GM06990 (cell line): ENCODE measurements around the gene RCL1.

Experiments
- DNase-seq: peaks from one replicate; pipeline ENCODE4 v3.0.0-alpha.2; 2011; ENCODE audit not compliant: insufficient read length; ENCODE audit errors: extremely low read depth
- H3K27me3 ChIP-seq: replicated peaks from 2 replicates; pipeline ENCODE4 v1.6.0; 2011; ENCODE audit warnings: low read length; ENCODE audit not compliant: control insufficient read depth, insufficient read depth
- H3K36me3 ChIP-seq: 2 replicates; pipeline ENCODE4 v1.5.1; 2011; ENCODE audit warnings: low read length; ENCODE audit not compliant: control insufficient read depth, insufficient read depth
- H3K4me3 ChIP-seq: replicated peaks from 2 replicates; pipeline ENCODE4 v1.5.1; 2011; ENCODE audit warnings: low read depth, mild to moderate bottlenecking, control low read depth, low read length
- TF ChIP-seq, protein P1 (sequence below): IDR thresholded peaks from 2 replicates; pipeline ENCODE4 v1.5.1; 2011; ENCODE audit warnings: low read length, control low read depth, mild to moderate bottlenecking, inconsistent platforms; ENCODE audit not compliant: insufficient read depth, poor library complexity, severe bottlenecking

The RCL1 gene

DNA sequence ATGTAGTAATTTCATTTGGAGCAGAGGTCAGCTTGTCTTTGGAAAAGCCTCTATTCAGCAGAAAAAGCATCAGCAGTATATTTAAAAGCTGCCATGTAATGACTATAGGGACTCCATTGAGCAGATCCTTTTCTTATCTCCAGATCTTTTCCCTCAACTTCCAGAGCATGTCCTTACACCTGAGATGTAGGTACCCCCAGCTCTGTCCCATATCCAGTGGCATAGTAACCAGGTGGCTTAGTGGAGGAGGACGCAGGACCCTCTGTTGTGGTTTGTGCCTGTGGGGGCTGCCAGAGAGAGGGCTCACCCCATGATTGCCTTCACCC is 61.5 kb downstream of the RCL1 start:
- Histone ChIP-seq H3K36me3 (peaks cover 8% of the 10 kb centered on the region), H3K27me3 (no peaks in the 10 kb centered on the region), H3K4me3 (no peak overlapping the region)
- DNase-seq: no peak
- TF ChIP-seq, protein P1, sequence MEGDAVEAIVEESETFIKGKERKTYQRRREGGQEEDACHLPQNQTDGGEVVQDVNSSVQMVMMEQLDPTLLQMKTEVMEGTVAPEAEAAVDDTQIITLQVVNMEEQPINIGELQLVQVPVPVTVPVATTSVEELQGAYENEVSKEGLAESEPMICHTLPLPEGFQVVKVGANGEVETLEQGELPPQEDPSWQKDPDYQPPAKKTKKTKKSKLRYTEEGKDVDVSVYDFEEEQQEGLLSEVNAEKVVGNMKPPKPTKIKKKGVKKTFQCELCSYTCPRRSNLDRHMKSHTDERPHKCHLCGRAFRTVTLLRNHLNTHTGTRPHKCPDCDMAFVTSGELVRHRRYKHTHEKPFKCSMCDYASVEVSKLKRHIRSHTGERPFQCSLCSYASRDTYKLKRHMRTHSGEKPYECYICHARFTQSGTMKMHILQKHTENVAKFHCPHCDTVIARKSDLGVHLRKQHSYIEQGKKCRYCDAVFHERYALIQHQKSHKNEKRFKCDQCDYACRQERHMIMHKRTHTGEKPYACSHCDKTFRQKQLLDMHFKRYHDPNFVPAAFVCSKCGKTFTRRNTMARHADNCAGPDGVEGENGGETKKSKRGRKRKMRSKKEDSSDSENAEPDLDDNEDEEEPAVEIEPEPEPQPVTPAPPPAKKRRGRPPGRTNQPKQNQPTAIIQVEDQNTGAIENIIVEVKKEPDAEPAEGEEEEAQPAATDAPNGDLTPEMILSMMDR: no peak

DNA sequence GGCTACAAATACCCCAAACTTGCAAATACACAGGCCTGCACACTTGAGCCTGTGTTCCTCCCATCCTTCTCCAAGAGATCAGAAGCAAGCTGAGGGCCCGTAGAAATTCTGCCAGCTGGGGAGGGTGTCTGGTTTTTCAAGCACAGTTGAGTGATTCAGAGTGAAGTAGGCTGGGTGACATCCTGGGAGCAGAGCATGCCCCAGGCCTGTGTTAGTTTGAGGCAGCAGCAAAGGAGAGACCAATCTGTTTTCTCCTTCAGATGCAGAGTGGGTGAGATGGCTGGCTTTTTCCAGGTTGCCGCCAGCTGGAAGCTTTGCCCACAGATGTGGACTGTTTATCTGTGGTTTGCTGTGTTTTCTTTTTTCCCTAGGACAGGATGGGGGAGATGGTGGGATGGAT is 63.1 kb downstream of the RCL1 start:
- TF ChIP-seq, protein P1: no peak
- Histone ChIP-seq H3K27me3 (no peaks in the 10 kb centered on the region), H3K4me3 (no peak overlapping the region), H3K36me3 (peaks cover 10% of the 10 kb centered on the region)
- DNase-seq: no peak

DNA sequence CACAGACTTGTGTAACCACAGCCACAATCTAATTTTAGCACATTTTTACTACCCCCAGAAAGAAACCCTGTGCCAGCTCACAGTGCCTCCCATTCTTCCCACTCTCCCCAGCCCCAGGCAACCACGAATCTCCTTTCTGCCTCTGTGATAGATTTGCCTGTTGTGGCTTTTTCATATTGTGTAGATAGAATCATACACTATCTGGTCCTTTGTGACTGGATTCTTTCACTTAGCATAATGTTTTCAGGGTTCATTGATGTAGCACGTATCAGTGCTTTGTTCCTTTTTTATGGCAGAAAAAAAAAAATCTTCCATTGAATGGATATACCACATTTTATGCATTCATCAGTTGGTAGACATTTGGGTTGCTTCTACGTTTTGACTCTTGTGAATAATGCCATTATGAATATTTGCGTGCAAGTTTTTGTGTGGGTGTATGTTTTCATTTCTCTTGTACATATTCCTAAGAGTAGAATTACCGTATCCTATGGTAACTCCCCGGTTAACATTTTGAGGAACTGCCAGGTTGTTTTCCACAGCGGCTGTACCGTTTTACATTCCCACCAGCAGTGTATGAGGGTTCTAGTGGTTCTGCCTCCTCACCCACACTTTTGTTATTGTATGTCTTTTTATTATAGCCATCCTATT is 64.5 kb downstream of the RCL1 start:
- no peak for DNase-seq
- peaks cover 10% of the 10 kb centered on the region for H3K36me3 ChIP-seq
- H3K4me3 ChIP-seq: no peak overlapping the region
- H3K27me3 ChIP-seq: no peaks in the 10 kb centered on the region
- TF ChIP-seq, protein P1: no peak

DNA sequence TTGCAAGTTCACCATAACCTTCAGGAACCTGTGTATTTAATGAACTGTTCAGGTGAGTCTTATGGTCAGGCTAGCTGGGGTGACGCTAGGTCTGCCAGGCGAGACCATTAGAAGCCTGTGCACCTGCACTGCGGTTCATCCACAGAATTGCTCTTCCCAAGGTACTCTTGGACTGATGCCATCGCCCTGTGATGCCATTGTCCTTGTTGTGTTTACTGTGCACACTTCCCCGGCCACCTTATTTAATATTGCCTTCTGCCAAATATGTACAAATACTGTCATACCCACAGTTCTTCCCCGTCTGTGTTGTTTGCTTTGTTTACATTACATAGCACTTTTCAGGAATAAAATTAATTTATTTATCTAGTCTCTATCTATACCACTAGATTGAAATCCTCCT is 66.3 kb downstream of the RCL1 start:
- DNase-seq: no peak
- Histone ChIP-seq H3K4me3 (no peak overlapping the region), H3K36me3 (peaks cover 6% of the 10 kb centered on the region), H3K27me3 (no peaks in the 10 kb centered on the region)
- TF ChIP-seq, protein P1: no peak

DNA sequence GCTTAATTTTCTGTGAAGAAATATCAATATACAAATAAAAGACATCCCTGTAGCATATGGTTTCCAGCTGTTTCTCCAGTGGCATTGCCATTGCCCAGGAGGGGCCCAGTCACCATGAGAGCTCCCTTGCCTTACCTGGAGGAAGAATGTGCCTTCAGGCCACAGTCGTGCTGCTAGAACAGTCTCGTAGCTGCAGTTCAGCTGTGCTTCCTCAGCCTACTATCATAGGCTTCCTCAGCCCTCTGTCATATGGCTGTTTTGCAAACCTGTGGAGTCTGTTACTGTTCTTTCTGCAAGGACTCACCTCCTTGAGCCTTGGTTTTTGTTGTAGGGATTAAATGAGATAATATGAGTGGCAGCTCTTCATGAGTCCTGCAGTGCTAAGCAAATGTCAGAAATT is 67.6 kb downstream of the RCL1 start:
- H3K36me3 ChIP-seq: peaks cover 6% of the 10 kb centered on the region

More for the DNA sequence above, 67.6 kb downstream of the RCL1 start:
- Histone ChIP-seq H3K4me3 (no peak overlapping the region), H3K27me3 (no peaks in the 10 kb centered on the region)
- TF ChIP-seq, protein P1: no peak
- DNase-seq: no peak
